Astrocyte of the hippocampus (primary cell): ENCODE data around the gene IFT57.

Source experiments
- DNase-seq: peaks from one replicate; pipeline ENCODE4 v3.0.0; 2011; ENCODE audit warnings: low read depth, low spot score

Gene IFT57

GRCh38 chr3:108125550-108126071 is 96.6 kb downstream of the IFT57 start:
- no peak for DNase-seq

- DNase-seq = no peak
Measured at GRCh38 chr3:108125153-108125543, 97.1 kb downstream of the IFT57 start.

DNA sequence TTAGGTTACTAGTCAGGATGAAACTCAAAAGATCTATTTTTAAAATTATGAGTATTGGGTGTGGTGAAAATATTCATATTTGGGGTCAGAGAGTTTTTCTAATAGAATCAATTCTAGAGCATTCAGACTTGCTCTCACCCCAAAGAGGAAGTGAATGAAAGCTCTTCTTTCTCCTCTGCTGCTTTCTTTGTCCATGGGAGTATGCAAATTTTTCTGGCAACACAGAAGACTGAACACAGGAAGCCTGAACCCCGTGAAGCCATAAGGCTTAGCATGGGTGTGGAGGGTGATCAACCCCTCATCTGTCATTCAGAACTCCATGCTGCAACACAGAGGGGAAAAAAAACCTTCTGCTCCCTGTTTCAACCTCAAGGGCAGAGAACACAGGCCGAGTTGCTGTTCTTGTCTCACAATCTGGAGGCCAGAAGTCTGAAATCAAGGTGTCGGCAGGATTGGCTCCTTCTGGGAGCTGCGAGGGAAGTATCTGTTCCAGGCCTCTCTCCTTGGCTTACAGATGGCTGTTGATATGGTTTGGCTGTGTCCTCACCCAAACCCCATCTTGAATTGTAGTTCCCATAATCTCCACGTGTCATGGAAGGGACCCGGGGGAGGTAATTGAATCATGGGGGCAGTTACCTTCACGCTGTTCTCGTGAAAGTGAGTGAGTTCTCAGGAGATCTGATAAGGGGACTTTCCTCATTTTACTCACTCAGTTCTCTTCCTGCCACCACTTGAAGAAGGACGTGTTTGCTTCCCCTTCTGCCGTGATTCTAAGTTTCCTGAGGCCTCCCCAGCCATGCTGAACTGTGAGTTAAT is 97.7 kb downstream of the IFT57 start:
- no peak for DNase-seq

DNA sequence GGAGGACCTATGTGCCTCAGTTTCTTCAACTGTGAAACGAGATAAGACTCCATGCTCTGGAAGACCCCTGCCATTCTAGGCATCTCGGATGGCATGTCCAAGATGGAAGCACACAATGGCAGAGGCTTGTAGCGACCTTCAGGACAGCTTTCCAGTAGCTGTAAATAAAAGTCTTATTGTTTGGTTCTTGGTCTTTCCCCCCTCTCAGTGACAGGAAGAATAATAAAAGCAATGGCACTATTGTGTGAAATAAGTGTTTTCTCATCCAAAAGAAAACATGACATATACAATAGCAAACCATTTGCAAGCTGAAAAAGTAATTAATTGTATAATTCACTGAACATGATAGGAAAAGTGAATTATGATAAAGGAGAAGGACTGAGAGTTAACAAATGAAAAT is 98.9 kb downstream of the IFT57 start:
- DNase-seq = no peak

- no peak for DNase-seq
Measured at GRCh38 chr3:108122276-108122675, 99.9 kb downstream of the IFT57 start.

GRCh38 chr3:108119398-108120104 is 102.7 kb downstream of the IFT57 start:
- no peak for DNase-seq

GRCh38 chr3:108118038-108118768 is 104.0 kb downstream of the IFT57 start:
- DNase-seq = no peak

DNA sequence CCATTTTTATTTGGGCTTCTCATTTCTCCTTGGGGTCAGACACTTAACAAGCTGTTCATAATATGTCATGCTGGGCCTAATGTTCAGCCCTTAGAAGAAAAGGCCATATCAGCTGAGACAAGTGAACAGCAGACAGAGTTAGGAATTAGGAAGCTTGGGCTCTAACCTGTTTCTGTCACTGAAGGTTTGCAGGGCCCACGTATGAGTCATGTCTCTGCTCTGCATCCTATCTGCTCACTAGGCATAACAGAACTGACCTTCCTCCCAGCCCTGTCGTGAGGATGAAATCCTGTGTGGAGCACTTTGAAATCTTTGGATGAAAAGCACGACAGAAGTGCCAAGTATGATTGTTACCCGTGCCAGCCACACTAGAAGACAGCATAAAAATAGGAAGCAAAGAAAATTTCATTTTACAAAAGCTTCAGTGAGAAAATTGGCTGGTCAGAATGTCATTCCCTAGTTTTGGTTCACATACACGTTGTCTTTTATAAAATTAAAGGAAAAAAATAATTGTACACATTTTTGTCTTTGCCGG is 104.9 kb downstream of the IFT57 start:
- peak; percentile 28 for DNase-seq

GRCh38 chr3:108114423-108115065 is 107.7 kb downstream of the IFT57 start:
- no peak for DNase-seq

DNA sequence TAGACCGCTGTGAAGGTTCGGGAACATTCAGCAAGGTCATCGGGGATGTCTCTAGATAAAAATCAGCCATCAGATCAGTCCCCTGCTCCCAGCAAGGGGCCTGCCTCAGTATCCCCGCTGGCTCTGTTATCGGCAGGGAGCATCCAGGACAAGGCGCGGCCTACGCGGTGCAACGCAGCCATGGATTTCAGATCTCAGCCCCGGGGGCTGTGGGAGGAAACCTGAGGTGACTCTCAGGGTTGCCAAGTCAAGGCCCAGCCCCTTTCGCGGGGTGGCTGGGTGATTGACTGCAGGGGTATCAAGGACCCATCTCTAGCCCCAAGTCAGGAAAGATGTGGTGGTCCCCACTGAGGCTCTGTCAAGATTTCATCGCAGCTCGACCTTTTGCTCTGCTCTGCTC is 108.2 kb downstream of the IFT57 start:
- no peak for DNase-seq

GRCh38 chr3:108110934-108111333 is 111.3 kb downstream of the IFT57 start:
- DNase-seq = no peak
